ENCODE measurements around the gene CERK.
A peak's percentile ranks its signal among the peaks of the same experiment; 100 is the strongest.

Gene CERK

GRCh38 chr22:46732041-46732379 lies 6.0 kb downstream of the CERK start:
- ChIA-PET POLR2A (no interaction called here), CTCF (no interaction called here)
- no peak for TF ChIP-seq CTCF (IDR thresholded peaks at IDR 0.05; ENCODE audit: control extremely low read depth, extremely low read depth, low read depth, missing control alignments)
- no peak for DNase-seq (ENCODE audit: extremely low spot score)

GRCh38 chr22:46731246-46732040 lies 6.6 kb downstream of the CERK start:
- DNase-seq (ENCODE audit: extremely low spot score): no peak
- POLR2A ChIA-PET: no interaction called here
- no peak for TF ChIP-seq CTCF (IDR thresholded peaks at IDR 0.05; ENCODE audit: control extremely low read depth, extremely low read depth, low read depth, missing control alignments)
- CTCF ChIA-PET: interaction anchor here (1.1 kb wide), 1 partner anchor 9 kb away, joined by 3 read pairs; no protein-coding TSS in a partner anchor

- CTCF ChIA-PET: interaction anchor here (0.7 to 1.1 kb wide), 2 partner anchors 9 to 10 kb away, joined by 3 read pairs; no protein-coding TSS in a partner anchor
- TF ChIP-seq CTCF (IDR thresholded peaks at IDR 0.05; ENCODE audit: control extremely low read depth, extremely low read depth, low read depth, missing control alignments): no peak
- no peak for DNase-seq (ENCODE audit: extremely low spot score)
- POLR2A ChIA-PET: no interaction called here
These were observed 7.3 kb downstream of the CERK start for GRCh38 chr22:46730568-46731245.

DNA sequence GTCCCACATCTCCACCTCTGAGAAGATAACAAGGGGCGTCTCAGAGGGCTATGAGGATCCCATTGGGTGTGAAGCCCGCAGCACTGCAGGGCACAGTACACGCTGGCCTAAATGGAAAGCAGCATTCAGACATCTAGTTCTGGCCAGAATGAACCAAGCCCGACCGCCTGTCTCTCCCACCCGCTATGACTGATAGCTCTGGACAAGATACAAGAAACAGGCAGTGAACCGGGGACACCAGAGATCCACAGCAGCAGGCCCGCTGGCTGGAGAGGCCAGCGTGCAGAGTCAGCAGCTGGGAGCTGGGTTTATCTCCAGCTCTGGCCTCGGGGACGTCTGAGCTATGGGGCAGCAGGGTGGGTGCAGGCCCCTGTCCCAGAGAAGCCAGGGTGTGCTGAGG lies 9.6 kb downstream of the CERK start:
- ChIA-PET CTCF (interaction anchor here (0.7 to 1.9 kb wide), 4 partner anchors 11 to 165 kb away, joined by 3 to 4 read pairs (median 4); no protein-coding TSS in a partner anchor), POLR2A (no interaction called here)
- DNase-seq (ENCODE audit: extremely low spot score): no peak
- TF ChIP-seq CTCF (IDR thresholded peaks at IDR 0.05; ENCODE audit: control extremely low read depth, extremely low read depth, low read depth, missing control alignments): no peak

DNA sequence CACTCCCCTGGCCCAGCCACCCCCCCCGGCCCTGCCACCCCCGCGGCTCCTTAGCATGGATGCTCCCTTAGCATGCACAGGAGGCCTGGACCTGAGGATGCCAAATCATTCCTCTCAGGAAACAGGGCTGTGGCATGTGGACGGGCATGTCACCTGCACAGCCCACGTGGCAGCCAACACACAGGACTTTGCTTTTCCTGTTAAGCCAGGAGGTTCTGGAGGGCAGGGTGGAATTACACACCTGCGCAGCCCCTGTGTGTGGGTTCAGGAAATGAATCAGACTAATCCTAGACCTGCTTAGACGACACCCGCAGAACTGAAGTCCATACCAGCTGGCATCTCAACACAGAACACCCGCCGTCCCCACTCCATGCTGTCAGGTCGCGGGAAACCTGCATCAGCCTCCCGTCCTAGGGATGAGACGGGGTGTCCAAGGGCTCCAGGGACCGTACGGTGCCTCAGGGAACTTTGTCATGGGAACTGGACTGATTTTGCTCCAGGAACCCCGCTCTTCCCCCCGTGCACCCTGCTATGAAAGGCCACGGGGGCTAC lies 10.2 kb downstream of the CERK start:
- CTCF ChIA-PET: interaction anchor here (0.7 to 1.9 kb wide), 4 partner anchors 11 to 164 kb away, joined by 3 to 4 read pairs (median 4); no protein-coding TSS in a partner anchor
- TF ChIP-seq CTCF (IDR thresholded peaks at IDR 0.05; ENCODE audit: control extremely low read depth, extremely low read depth, low read depth, missing control alignments): no peak
- POLR2A ChIA-PET: no interaction called here

GRCh38 chr22:46726986-46727317 lies 11.1 kb downstream of the CERK start:
- TF ChIP-seq CTCF (IDR thresholded peaks at IDR 0.05; ENCODE audit: control extremely low read depth, extremely low read depth, low read depth, missing control alignments): no peak
- POLR2A ChIA-PET: no interaction called here
- DNase-seq (ENCODE audit: extremely low spot score): peak; percentile 52
- CTCF ChIA-PET: interaction anchor here (0.6 to 1.7 kb wide), 4 partner anchors 25 to 163 kb away, joined by 3 to 6 read pairs (median 3); no protein-coding TSS in a partner anchor

More for the DNA sequence above, 10.2 kb downstream of the CERK start:
- DNase-seq (ENCODE audit: extremely low spot score): no peak
